GM23338 (cell line): ENCODE data around the gene FBXO41. TPM values are rescaled to one million over a fixed set of nuclear protein-coding genes. Genes with fewer than 3 reads are reported as not detected.

Experiments used
- ATAC-seq: fragments of 200-7000 bp; cut with Tn5 transposase; 3 replicates; pipeline ENCODE4 v1.9.1; 2020
- DNase-seq: peaks from one replicate; pipeline ENCODE4 v3.0.0-alpha.2; 2015; ENCODE audit warnings: low spot score
- H2AFZ ChIP-seq: fragments of 200-600 bp; sonication (generic); 2 replicates; pipeline ENCODE4 v1.8.0; 2016; ENCODE audit warnings: antibody characterized with exemption, mild to moderate bottlenecking, moderate library complexity
- H3F3A ChIP-seq: fragments of 200-600 bp; sonication (generic); replicated peaks from 2 replicates; pipeline ENCODE4 v1.8.0; 2017; ENCODE audit warnings: antibody characterized with exemption, mixed run types, low read depth
- H3K27ac ChIP-seq: fragments of 200-600 bp; sonication (generic); 2 replicates; pipeline ENCODE4 v1.6.1; 2016; ENCODE audit warnings: low read depth
- H3K27me3 ChIP-seq: fragments of 200-600 bp; sonication (generic); 2 replicates; pipeline ENCODE4 v1.8.0; 2016; ENCODE audit warnings: mild to moderate bottlenecking, mixed run types, moderate library complexity; ENCODE audit not compliant: insufficient read depth
- H3K36me3 ChIP-seq: fragments of 200-600 bp; sonication (generic); 2 replicates; pipeline ENCODE4 v1.8.0; 2016; ENCODE audit warnings: mild to moderate bottlenecking; ENCODE audit not compliant: insufficient read depth
- H3K4me1 ChIP-seq: fragments of 200-600 bp; sonication (generic); 2 replicates; pipeline ENCODE4 v1.8.0; 2016; ENCODE audit warnings: mild to moderate bottlenecking, moderate library complexity; ENCODE audit not compliant: insufficient read depth
- H3K4me2 ChIP-seq: fragments of 200-600 bp; sonication (generic); 2 replicates; pipeline ENCODE4 v1.7.1; 2017; ENCODE audit warnings: mixed run types
- H3K4me3 ChIP-seq: fragments of 200-600 bp; sonication (generic); 2 replicates; pipeline ENCODE4 v1.6.1; 2016; ENCODE audit warnings: mixed run types
- H3K79me2 ChIP-seq: fragments of 200-600 bp; sonication (generic); replicated peaks from 2 replicates; pipeline ENCODE4 v1.8.0; 2017; ENCODE audit warnings: mild to moderate bottlenecking; ENCODE audit not compliant: insufficient read depth
- H3K9me2 ChIP-seq: fragments of 200-600 bp; sonication (generic); 2 replicates; pipeline ENCODE4 v1.8.0; 2017; ENCODE audit not compliant: insufficient read depth
- H4K20me1 ChIP-seq: fragments of 200-600 bp; sonication (generic); replicated peaks from 2 replicates; pipeline ENCODE4 v1.8.0; 2017; ENCODE audit warnings: mild to moderate bottlenecking; ENCODE audit not compliant: insufficient read depth
- H3K27ac Mint-ChIP-seq: 2 replicates; pipeline ENCODE4 v1.8.0; 2020; ENCODE audit warnings: inconsistent platforms, mild to moderate bottlenecking, moderate library complexity, mixed read lengths
- H3K27me3 Mint-ChIP-seq: 3 replicates; pipeline ENCODE4 v1.8.0; 2022; ENCODE audit warnings: low read depth, mild to moderate bottlenecking, moderate library complexity, mixed read lengths, inconsistent platforms; ENCODE audit not compliant: insufficient read depth, poor library complexity
- H3K36me3 Mint-ChIP-seq: 3 replicates; pipeline ENCODE4 v1.8.0; 2021; ENCODE audit warnings: low read depth, mild to moderate bottlenecking, inconsistent platforms, moderate library complexity, mixed read lengths
- H3K4me1 Mint-ChIP-seq: 3 replicates; pipeline ENCODE4 v1.8.0; 2020; ENCODE audit warnings: mild to moderate bottlenecking, inconsistent platforms, mixed read lengths
- H3K4me3 Mint-ChIP-seq: 3 replicates; pipeline ENCODE4 v1.8.0; 2021; ENCODE audit warnings: moderate library complexity, mild to moderate bottlenecking, inconsistent platforms, mixed read lengths
- H3K9me3 Mint-ChIP-seq: 3 replicates; pipeline ENCODE4 v1.8.0; 2020; ENCODE audit warnings: moderate library complexity, mild to moderate bottlenecking, inconsistent platforms, mixed read lengths
- CREB1 ChIP-seq: fragments of 250-450 bp; sonication (Bioruptor Pico); IDR thresholded peaks from 2 replicates; pipeline ENCODE4 v1.5.0; 2020; ENCODE audit warnings: low read depth, mild to moderate bottlenecking, moderate library complexity
- CTCF ChIP-seq, 2 experiments: fragments of 200-600 bp in 1 of 2; sonication (generic) in 1 of 2; conservative IDR thresholded peaks; 2 replicates each; pipeline versions ENCODE4 v1.5.1 to v1.6.1; 2016 to 2017; ENCODE audit warnings: antibody characterized with exemption in 2 of 2, low read depth in 2 of 2, mild to moderate bottlenecking in 2 of 2, moderate library complexity in 1 of 2
- EZH2 ChIP-seq: fragments of 200-600 bp; sonication (generic); IDR thresholded peaks from one replicate; pipeline ENCODE4 v1.8.0; 2017; ENCODE audit warnings: antibody characterized with exemption, mild to moderate bottlenecking, low read depth; ENCODE audit not compliant: unreplicated experiment
- EZH2phosphoT487 ChIP-seq: fragments of 200-600 bp; sonication (generic); IDR thresholded peaks from one replicate; pipeline ENCODE4 v1.8.1; 2018; ENCODE audit warnings: antibody characterized with exemption; ENCODE audit not compliant: unreplicated experiment
- STAT1 ChIP-seq: IDR thresholded peaks from one replicate; pipeline ENCODE4 v1.6.1; 2016; ENCODE audit warnings: antibody characterized with exemption; ENCODE audit not compliant: unreplicated experiment
- ZNF331 ChIP-seq: fragments of 250-450 bp; sonication (Bioruptor Pico); IDR thresholded peaks from 2 replicates; pipeline ENCODE4 v1.5.0; 2020; ENCODE audit warnings: low read depth, mild to moderate bottlenecking, moderate library complexity
- polyA plus RNA-seq: library from polyadenylated mRNA; unstranded; fragments of >200 nt; fragmentation: Nextera tagmentation; extraction: Ambion mirVana; gene quantifications from 2 replicates; pipeline ENCODE4 v1.2.1, GENCODE V29; 2016
- total RNA-seq: library from RNA; depleted of rRNA; stranded (reverse); fragments of >200 nt; shearing (Covaris generic); gene quantifications from 2 replicates; pipeline ENCODE4 v1.2.3, GENCODE V29; 2014

Gene FBXO41
- total and polyA plus RNA-seq, 2 experiments from 2014 or later, result 3.5 to 13.8 TPM

GRCh38 chr2:73292906-73293533 is 8.7 kb upstream of the FBXO41 start:
- Mint-ChIP-seq H3K27me3 (peaks cover 69% of the 10 kb centered on the region), H3K4me1 (peaks cover 19% of the 10 kb centered on the region), H3K9me3 (no peaks in the 10 kb centered on the region), H3K27ac (no peak overlapping the region), H3K4me3 (peak overlapping the region; percentile 75), H3K36me3 (no peaks in the 10 kb centered on the region)
- peak; percentile 13 for ATAC-seq
- Histone ChIP-seq H3F3A (peaks cover 9% of the 10 kb centered on the region), H3K27me3 (peaks cover 98% of the 10 kb centered on the region), H3K27ac (no peak overlapping the region), H2AFZ (peak overlapping the region; percentile 78; the same call in 1 of the 2 replicates), H3K9me2 (no peaks in the 10 kb centered on the region), H3K4me2 (peak overlapping the region; percentile 89), H3K4me3 (peak overlapping the region; percentile 67), H3K36me3 (no peaks in the 10 kb centered on the region), H3K79me2 (no peaks in the 10 kb centered on the region), H3K4me1 (peaks cover 12% of the 10 kb centered on the region; the same call in 1 of the 2 replicates), H4K20me1 (peaks cover 5% of the 10 kb centered on the region)
- TF ChIP-seq STAT1, result no peak
- TF ChIP-seq CTCF (conservative IDR thresholded peaks at IDR 0.05; ENCODE audit: low read depth in 2 of 2), result 0 out of 4 replicates have a peak, but pooled peaks of 1 of the 2 experiments have one; percentile 6
- no peak for TF ChIP-seq CREB1
- TF ChIP-seq EZH2, result peak; percentile 88
- peak; percentile 48 for DNase-seq

DNA sequence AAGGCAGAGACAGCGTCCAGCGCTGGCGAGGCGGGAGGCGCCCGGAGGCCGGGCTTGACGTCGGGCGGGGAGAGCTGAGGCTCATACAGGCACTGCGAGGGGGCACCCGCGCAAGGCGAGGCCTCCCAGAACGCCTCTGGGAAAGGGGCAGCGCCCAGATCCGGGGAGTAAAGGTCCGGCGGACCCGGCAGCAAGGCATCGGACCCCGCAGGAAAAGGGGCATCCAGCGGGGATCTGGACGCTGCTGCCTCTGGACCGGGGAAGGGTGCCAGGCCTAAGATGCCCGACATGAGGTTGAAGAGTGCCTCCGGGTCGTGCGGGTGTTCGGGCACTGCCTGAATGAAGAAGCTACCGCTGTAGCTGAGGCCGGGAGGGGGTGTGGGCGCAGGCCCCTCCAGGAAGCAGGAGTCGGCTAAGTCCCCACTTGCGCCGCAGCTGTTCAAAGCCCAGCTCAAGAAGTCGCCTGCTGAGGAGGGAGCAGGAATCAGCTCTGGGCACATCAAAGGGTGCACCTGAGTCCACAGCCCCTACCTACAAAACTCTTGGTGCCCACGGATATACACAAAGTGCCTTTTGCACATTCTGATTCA is 8.1 kb upstream of the FBXO41 start:
- peak; percentile 4 for ATAC-seq

More for the DNA sequence above, 8.1 kb upstream of the FBXO41 start:
- Mint-ChIP-seq H3K27ac (no peak overlapping the region), H3K4me3 (peak overlapping the region; percentile 75), H3K9me3 (no peaks in the 10 kb centered on the region), H3K36me3 (no peaks in the 10 kb centered on the region), H3K27me3 (peaks cover 68% of the 10 kb centered on the region), H3K4me1 (peaks cover 14% of the 10 kb centered on the region)
- H3K4me2 ChIP-seq, result peak overlapping the region; percentile 89
- H3K4me3 ChIP-seq, result peak overlapping the region; percentile 67
- H3K79me2 ChIP-seq, result no peaks in the 10 kb centered on the region
- no peaks in the 10 kb centered on the region for H3K9me2 ChIP-seq
- peaks cover 9% of the 10 kb centered on the region for H3F3A ChIP-seq
- TF ChIP-seq EZH2phosphoT487 (peak; percentile 20), STAT1 (no peak), ZNF331 (no peak), EZH2 (peak; percentile 33)
- H2AFZ ChIP-seq, result peak overlapping the region; percentile 81; the same call in 1 of the 2 replicates
- peaks cover 98% of the 10 kb centered on the region for H3K27me3 ChIP-seq
- peak; percentile 21 for DNase-seq
- peaks cover 12% of the 10 kb centered on the region; the same call in 1 of the 2 replicates for H3K4me1 ChIP-seq
- peaks cover 5% of the 10 kb centered on the region for H4K20me1 ChIP-seq
- no peak overlapping the region for H3K27ac ChIP-seq
- H3K36me3 ChIP-seq, result no peaks in the 10 kb centered on the region
